ENCODE measurements around the gene DBF4B.
A peak's percentile ranks its signal among the peaks of the same experiment; 100 is the strongest.

DBF4B gene

DNA sequence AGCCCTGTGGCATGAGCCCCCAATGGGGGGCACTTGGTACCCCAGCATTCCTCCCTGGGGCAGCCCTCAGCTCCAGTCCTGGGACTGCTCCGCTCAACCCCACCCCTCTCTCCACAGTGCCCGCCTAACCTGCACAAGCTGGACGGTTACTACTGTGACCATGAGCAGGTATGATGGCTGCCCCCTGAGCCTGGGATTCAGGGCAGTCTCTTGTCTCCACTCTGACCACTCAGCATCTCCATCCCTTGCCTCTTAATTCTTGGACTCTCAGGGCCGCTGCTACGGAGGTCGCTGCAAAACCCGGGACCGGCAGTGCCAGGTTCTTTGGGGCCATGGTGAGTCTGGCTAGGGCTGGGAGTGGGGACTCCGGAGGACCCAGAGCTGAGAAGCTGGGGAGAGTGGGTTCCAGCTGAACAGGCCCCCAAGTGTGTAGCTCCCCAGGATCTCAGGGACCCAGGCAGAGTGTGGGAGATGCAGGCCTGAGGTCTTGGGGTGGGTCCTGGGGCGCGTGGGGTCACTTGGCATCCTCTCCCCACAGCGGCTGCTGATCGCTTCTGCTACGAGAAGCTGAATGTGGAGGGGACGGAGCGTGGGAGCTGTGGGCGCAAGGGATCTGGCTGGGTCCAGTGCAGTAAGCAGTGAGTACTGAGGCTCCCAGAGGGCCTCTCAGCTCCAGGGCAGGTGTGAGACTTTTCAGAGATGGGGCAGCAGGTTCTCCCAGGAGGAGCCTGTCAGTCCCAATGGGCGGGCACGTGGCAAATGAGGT is 68.3 kb downstream of the DBF4B start:
- FAIRE-seq, result no peak

DNA sequence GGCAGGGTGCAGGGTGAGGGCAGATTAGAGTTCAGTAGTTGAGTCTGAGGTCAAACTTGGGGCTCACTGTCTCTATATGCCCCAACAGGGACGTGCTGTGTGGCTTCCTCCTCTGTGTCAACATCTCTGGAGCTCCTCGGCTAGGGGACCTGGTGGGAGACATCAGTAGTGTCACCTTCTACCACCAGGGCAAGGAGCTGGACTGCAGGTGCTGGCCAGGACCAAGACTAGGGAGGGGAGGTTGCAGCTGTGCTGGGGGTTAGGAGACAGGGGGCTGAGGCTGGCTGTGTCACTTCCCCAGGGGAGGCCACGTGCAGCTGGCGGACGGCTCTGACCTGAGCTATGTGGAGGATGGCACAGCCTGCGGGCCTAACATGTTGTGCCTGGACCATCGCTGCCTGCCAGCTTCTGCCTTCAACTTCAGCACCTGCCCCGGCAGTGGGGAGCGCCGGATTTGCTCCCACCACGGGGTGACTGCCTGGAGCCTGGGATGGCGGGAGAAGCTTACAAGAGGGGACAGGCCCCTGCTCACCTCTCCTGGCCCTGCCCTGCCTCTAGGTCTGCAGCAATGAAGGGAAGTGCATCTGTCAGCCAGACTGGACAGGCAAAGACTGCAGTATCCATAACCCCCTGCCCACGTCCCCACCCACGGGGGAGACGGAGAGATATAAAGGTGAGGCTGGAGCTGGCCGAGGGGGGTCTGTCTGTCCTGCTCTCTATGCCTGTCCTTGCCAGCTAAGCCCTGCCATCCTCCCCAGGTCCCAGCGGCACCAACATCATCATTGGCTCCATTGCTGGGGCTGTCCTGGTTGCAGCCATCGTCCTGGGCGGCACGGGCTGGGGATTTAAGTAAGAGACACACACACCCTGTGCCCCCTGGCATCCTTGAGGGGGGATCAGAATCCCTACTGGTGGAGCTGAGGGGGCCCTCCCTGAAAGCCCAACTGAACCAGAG is 69.2 kb downstream of the DBF4B start:
- DNase-seq (ENCODE audit: low spot score) (no peak), FAIRE-seq (peak; percentile 5)

More for the DNA sequence above, 68.3 kb downstream of the DBF4B start:
- no peak for DNase-seq (ENCODE audit: low spot score)

DNA sequence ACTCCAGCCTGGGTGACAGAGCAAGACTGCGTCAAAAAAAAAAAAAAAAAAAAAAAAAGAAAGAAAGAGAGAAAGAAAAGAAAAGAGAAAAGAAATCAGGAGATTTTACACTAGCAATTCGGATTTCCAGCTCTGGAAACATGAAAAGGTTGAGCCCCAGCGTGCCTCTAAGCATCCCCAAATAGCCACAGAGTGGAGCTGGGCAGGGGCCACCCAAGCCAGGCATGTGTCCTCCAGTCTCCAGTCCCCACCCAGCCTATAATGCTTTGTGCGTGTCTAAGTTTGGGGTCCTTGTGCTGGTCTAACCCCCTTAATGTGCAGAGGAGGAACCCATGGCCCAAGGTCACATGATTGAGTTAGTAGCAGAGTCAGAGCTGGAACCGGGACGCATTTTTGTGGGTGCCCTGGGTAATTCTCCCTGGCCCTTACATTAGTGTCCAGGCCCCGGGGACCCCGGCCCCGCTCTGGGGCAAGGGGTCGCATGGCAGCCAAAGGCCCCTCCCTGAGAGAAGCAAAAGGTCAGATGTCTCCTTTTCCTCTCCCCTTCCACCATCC is 70.3 kb downstream of the DBF4B start:
- DNase-seq (ENCODE audit: low spot score) (no peak), FAIRE-seq (no peak)

DNA sequence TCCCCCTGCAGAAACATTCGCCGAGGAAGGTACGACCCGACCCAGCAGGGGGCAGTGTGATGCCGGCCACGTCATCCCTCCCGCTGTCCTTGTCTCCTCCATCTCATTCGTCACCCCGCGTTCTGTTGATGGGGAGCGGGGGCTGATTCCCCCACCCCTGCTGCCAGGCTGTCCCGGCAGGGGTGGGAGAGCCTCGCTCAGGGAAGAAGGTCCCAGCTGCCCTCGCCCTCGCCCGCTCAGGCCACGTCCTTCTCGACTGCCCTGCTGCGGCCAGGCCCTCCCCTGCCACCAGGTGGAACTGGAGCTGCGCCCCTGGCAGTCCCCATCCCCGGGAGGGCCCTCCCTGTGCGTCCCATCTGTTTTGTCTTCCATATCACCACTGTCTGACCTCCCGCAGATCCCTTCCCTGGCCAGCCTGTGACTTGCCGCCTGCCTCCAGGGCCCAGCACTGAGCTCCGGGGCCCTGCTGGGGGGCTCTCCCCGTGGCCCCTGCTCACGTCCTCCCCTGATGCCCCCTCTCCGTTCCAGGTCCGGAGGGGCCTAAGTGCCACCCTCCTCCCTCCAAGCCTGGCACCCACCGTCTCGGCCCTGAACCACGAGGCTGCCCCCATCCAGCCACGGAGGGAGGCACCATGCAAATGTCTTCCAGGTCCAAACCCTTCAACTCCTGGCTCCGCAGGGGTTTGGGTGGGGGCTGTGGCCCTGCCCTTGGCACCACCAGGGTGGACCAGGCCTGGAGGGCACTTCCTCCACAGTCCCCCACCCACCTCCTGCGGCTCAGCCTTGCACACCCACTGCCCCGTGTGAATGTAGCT is 71.0 kb downstream of the DBF4B start:
- FAIRE-seq, result peak; percentile 96
- DNase-seq (ENCODE audit: low spot score), result peak; percentile 87

DNA sequence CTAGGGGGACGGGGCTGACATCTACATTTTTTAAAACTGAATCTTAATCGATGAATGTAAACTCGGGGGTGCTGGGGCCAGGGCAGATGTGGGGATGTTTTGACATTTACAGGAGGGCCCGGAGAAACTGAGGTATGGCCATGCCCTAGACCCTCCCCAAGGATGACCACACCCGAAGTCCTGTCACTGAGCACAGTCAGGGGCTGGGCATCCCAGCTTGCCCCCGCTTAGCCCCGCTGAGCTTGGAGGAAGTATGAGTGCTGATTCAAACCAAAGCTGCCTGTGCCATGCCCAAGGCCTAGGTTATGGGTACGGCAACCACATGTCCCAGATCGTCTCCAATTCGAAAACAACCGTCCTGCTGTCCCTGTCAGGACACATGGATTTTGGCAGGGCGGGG is 71.7 kb downstream of the DBF4B start:
- no peak for DNase-seq (ENCODE audit: low spot score)
- FAIRE-seq, result no peak

DNA sequence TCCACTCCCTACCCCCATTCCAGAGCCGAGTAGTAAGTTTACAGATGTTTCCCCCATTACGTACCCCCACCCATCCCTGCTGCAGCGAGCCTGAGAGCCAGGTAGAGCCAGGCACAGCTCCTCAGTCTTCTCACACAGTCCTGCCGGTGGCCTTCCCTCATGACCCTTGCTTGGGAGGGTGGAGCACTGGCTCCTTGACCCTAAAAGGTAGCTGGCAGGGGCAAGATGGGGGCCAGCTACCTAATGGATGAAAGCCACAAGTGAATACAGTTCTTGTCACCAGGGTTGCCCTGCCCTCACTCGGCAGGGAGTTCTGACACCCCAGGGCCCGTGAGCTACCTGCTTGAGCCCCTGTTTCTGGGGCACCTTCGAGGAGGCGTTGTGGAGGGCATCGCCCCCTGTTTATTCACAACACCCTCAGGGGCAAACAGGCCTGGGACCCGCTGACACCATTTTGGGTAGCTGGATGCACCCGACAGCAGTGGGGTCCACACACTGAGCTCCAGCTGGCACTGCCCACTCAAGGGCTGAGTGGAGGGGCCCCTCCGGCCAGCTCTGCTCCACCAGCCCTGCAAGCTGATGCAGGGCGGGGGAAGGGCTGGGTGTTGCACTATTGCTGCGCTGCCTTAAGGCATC is 72.5 kb downstream of the DBF4B start:
- DNase-seq (ENCODE audit: low spot score), result no peak
- FAIRE-seq, result no peak

DNA sequence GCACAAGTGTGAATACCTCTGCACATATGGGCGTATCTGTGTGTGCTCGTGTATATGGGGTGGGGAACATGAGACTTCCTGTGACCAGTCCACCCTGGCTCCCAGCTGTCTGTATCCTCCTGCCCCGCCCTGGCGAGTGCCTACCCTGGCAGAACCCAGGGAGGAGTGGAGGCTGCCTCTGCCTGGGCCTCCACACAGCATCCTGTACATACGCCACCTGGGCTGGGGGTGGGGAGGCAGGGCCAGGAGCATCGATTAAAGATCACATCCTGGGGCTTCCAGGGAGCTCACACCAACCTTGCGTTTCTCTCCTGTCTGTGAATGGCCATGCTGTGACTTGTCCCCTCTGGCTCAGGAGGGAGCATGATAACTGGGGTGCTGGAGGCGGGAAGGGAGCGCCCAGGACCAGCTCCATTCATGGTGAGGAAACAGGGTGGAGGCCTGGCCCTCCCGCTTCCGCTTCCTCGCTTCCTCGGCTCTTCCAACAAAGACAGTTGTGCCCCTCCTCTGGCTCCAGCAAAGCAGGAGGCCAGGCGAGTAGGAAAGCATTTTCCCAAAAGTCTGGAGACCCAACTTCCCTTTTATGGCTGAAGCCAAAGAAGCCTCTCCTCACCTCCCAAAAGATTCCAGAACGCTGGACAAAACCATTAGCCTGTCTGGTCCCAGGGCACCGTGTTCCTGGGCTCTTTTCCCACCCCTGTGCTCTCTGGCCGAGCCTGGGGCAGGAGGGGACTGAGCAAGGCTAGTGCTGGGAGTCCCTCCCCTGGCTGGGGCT is 73.3 kb downstream of the DBF4B start:
- DNase-seq (ENCODE audit: low spot score) (no peak), FAIRE-seq (no peak)

DNA sequence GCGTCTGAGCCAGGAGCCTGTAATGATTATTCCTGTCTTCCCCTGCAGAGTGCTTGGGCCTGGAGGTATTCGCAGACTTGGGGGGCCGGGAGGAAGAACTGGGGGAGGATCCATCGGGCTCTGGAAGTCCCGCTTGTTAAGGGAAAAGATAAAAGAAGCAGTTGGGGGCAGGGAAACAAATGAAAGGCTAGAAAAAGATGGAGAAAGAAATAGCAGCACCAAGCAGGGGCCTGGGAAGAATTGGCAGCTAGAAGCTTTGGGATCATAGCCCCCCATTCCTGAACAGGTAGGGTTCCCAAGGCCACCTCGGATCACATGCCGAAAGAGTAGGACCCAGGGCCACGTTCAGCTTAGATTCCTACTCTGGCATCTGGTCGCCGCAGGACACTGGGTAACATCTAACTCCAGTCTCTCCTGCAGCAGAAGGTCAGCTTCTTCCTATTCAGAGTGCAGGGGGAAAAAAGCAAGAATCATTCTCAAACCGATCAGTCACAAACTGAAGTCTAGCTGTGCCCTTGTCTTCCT is 73.9 kb downstream of the DBF4B start:
- FAIRE-seq, result no peak
- no peak for DNase-seq (ENCODE audit: low spot score)

DNA sequence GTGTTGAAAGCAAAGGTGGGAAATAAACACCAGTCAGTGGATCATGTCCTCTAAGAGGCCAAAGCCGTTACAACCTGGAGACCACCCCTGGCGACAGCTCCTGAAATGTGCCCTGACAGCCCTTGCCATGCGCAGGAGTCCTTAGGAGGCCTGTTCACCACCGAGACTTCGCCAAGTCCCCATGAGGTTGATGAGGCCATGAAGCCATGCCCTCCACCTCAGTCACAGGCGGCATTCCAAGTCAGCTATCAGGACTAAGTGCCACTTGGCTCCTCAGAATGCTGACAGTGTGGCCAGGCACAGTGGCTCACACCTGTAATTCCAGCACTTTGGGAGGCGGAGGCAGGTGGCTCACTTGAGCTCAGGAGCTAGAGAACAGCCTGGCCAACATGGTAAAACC is 77.5 kb downstream of the DBF4B start:
- no peak for FAIRE-seq

DNA sequence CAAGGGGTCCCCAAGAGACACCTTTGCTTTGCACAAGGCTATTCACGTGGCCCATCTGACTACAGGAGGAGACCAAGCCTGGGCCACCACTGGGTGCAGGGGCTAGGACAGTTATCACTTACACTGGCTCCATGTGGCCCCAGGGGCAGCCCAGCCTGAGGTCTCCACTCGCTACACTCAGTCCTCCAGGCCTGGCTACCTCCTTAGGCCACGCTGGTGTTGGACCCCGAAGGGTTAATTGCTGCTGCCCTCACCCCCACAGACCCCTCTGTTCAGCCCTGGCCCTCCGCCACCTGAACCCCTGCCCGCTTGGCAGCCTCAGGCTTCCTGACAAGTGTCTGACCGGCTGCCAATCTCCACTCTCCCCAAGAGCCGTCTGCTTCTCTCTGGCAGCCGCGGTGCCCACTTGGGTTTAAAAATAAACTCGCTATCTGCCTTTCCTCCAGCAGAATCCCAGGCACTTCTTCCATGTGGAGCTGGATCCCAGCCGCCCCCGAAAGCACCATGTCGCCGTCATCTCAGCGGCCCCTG is 78.2 kb downstream of the DBF4B start:
- no peak for DNase-seq (ENCODE audit: low spot score)
- no peak for FAIRE-seq

More for the DNA sequence above, 77.5 kb downstream of the DBF4B start:
- DNase-seq (ENCODE audit: low spot score), result no peak

DNA sequence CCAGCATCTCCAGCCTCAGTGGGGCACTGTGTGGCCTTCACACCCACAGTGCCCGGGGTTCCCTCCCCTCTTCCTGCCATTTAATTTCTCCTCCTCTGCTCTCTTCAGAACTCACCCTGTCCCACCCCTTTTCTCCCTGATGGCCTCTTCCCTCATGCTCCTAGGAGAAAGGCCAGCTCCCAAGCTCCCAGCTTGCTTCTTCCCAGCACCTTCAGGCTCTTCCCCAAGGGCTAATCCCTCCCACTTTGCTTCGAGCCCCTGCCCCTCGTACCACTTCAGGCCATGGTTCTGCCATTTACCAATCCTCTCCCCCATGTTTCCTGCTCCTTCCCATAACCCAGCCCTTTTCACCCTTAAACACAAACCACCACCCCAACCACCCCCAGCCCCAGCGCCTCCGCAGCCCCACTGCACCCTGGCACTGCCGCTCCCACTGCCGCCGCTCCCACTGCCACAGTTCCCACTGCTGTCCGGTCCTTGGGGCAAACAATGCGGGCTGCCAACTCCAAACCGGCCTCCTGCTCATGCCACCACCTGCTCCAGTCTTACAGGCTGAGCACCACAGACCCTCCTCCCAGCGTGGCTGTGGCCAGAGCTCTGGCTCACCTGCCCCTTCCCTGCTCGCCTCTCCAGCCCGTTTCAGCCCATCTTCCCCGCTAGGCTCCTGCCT is 78.9 kb downstream of the DBF4B start:
- FAIRE-seq (no peak), DNase-seq (ENCODE audit: low spot score) (no peak)

DNA sequence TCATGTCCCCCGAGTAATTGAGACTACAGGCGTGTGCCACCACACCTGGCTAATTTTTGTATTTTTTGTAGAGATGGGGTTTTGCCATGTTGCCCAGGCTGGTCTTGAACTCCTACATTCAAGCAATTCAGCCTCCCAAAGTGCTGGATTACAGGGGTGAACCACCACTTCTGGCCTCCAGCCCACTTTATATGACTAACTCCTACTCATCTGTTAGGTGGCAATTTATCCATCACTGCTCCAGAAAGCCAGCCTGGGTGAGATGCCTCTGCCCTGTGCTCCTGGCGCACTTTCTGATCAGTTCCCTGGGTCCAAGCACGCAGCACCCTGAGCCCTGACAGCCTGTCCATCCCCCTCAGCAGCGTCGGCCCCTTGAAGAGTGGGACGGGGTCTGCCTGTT is 79.7 kb downstream of the DBF4B start:
- FAIRE-seq (no peak), DNase-seq (ENCODE audit: low spot score) (no peak)

DNA sequence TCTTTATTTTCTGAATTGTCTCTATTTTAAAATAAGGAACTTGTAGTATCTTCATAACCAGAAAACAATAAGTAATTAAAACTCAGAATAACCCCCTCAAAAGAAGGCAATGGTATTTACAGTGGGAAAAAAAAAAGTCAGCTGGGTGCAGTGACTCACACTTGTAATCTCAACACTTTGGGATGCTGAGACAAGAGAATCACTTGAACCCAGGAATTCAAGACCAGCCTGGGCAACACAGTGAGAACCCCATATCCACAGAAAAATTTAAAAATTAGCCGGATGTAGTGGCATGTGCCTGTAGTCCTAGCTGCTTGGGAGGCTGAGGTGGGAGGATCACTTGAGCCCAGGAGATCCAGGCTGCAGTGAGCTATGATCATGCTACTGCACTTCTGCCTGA is 83.8 kb downstream of the DBF4B start:
- DNase-seq (ENCODE audit: low spot score) (no peak), FAIRE-seq (no peak)

DNA sequence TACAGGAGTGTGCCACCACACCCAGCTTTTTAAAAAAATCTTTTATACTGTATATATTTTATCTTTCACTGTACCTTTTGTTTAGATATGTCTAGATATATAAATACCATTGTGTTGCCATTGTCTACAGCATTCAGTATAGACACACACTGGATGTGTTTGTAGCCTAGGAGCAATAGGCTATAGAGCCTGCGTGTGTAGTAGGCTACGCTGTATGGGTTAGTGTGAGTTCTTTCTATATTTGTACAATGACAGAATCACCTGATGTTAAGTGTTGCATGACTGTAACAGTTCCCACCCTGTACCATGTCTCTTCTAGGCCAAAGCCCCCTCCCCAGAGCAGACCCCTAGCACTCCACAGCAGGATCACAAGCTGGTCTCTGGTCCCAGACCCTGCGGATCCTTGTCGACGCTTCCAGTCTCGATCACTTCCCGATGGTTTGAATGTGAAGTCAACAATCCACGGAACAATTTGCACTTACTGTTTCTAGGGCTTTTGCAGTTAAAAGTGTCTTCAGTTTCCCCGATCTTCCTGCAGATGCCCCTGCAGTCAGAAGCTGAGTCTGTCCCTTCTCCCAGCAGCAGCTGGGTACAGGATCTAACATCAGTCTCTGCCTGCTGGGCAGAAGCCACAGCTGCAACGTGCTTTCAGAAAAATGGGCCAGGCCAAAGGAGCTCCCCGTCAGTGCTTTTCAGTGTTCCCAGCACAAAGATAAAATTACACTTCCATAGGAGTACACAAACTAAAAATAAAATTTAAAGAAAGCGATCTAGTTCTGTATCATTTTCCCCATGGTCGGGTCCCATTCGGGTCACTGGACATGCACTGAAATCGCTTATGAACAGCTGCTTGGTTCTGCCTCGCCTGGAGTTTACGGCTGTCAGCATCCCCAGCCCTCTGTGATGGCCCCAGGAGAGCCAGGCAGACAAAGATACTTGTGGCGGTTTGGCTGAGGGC is 85.7 kb downstream of the DBF4B start:
- no peak for FAIRE-seq
- no peak for DNase-seq (ENCODE audit: low spot score)

DNA sequence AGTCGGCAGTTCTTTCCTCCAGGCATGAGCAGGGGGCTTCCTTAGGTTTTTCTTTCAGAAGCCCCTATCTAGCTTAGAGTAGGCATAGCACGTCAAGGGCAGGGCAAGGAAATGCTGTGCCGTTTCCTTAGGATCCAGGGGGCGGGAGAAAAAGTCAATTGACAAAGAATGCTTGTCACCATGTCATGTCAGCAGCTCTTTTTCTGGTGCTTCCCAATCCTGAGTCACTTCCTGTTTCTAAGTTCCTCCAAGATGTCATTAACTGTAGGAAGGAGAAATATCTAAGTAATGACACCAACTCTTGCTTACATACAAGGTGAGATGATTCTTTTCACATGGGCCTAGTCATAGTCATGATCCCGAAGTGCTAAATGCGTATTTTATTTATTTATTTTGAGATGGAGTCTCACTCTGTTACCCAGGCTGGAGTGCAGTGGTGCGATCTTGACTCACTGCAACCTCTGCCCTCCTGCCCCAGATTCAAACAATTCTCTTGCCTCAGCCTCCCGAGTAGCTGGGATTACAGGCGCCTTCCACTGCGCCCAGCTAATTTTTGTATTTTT is 86.5 kb downstream of the DBF4B start:
- DNase-seq (ENCODE audit: low spot score) (peak; percentile 55), FAIRE-seq (no peak)

DNA sequence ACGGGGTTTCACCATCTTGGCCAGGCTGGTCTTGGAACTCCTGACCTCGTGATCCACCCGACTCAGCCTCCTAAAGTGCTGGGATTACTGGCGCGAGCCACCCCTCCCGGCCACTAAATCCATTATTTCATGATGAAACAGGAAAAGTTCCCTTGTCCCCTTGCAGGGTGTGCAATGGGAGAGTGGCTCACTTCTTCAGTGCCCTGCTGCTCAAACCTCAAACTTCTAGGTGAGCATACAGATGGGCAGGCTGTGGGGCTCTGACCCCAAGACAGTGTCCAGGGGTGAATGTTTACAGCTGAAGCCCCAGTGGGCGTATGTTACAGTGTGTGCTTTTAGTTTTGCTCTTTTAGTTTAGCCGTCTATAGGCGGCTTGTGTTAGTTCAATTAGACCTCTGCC is 87.0 kb downstream of the DBF4B start:
- DNase-seq (ENCODE audit: low spot score), result no peak
- FAIRE-seq, result no peak

DNA sequence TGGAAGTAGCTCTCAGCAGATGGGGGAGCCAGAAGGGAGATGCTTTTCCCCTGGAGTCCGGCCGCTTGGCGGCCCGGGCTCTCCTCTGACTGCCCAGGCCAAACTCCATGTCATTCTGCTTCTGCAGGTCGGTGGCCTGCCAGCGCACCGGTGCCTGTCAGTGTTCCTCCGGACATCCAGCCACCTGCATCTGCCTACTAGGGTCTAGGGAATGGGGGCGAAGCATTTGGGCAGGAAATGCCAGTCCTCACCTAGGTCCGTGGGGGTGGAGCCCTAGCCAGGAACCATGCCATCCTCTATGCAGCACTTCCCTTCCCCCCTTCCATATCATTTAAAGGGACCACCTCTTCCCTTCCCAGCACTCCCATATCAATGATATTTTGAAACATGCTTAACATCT is 87.5 kb downstream of the DBF4B start:
- DNase-seq (ENCODE audit: low spot score), result no peak

More for the DNA sequence above, 87.5 kb downstream of the DBF4B start:
- no peak for FAIRE-seq
